ENCODE data around the gene REXO2.

GRCh38 chr11:114398303-114398920, 40.9 kb upstream of the REXO2 start:
- TF ChIP-seq MAX (IDR thresholded peaks at IDR 0.05) (no peak), CTCF (IDR thresholded peaks at IDR 0.05; ENCODE audit: low read depth, low read length, missing input control) (no peak), ZBTB33 (IDR thresholded peaks at IDR 0.05) (no peak), RAD21 (IDR thresholded peaks at IDR 0.05) (no peak), HNF4G (IDR thresholded peaks at IDR 0.05) (no peak), GABPA (IDR thresholded peaks at IDR 0.05 in 1 of 2, conservative IDR thresholded peaks at IDR 0.05 in 1 of 2) (no peak), FOXA1 (IDR thresholded peaks at IDR 0.05) (no peak)
